ENCODE measurements around the gene LRRN2. TPM values are rescaled to one million over a fixed set of nuclear protein-coding genes. Genes with fewer than 3 reads are reported as not detected.
A peak's percentile ranks its signal among the peaks of the same experiment; 100 is the strongest.

The LRRN2 gene
- total and polyA plus RNA-seq, 9 of the 15 experiments (the other 6 are each of a cell fraction or from before 2014, with no cell fraction given): 0.05 TPM; not detected in 8

DNA sequence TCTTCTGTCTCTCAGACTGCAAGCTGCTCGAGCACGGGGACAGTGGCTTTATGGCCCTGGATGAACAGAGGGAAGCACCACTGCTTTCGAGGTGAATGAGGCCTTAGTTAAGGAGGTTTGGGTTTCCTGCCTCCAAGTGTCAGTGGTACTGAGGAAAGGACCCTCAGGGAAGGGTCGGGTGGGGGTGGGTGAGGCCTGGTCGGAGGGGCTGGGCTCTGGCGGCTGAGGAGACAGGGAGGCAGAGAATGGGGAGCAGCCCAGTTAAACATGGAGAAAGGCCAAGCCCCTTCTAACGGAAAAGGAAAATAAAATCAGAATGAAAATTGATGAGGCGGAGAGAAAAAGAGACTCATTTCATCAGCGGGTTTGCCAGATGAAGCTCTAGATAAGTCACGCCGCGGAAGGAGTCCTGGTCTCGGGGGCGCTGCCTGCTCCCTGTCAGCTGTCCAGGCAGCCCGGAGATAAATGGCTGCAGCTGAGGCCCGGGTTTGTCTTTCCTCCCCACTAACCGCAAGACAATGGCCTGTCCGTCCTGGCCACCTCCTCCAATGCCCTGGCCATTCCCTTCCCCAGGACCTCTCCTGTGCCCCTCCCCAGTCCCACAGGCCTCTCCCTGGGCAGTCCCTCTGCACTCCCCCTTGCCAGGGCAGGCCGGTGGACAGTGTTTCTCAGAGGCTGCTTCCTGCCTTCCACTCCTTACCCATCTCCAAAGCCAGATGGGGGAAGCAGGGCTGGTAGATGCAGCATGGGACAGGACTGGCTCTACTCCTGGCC, 55.2 kb downstream of the LRRN2 start (continued):
- TF ChIP-seq, protein P1, sequence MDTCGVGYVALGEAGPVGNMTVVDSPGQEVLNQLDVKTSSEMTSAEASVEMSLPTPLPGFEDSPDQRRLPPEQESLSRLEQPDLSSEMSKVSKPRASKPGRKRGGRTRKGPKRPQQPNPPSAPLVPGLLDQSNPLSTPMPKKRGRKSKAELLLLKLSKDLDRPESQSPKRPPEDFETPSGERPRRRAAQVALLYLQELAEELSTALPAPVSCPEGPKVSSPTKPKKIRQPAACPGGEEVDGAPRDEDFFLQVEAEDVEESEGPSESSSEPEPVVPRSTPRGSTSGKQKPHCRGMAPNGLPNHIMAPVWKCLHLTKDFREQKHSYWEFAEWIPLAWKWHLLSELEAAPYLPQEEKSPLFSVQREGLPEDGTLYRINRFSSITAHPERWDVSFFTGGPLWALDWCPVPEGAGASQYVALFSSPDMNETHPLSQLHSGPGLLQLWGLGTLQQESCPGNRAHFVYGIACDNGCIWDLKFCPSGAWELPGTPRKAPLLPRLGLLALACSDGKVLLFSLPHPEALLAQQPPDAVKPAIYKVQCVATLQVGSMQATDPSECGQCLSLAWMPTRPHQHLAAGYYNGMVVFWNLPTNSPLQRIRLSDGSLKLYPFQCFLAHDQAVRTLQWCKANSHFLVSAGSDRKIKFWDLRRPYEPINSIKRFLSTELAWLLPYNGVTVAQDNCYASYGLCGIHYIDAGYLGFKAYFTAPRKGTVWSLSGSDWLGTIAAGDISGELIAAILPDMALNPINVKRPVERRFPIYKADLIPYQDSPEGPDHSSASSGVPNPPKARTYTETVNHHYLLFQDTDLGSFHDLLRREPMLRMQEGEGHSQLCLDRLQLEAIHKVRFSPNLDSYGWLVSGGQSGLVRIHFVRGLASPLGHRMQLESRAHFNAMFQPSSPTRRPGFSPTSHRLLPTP (IDR thresholded peaks at IDR 0.05; ENCODE audit: borderline replicate concordance, extremely low read depth, insufficient read length): no peak
- TF ChIP-seq NFE2L1 (tag; IDR thresholded peaks at IDR 0.05; ENCODE audit: borderline replicate concordance, low read depth) (no peak), RBM17 (IDR thresholded peaks at IDR 0.05; ENCODE audit: borderline replicate concordance, low read depth, low read length) (no peak), SRSF7 (optimal IDR thresholded peaks at IDR 0.05; ENCODE audit: low read depth, low read length) (no peak), NFE2 (IDR thresholded peaks at IDR 0.05; ENCODE audit: low read depth) (no peak), MEF2D (tag; conservative IDR thresholded peaks at IDR 0.05; ENCODE audit: low read depth) (no peak), POLR2A (conservative IDR thresholded peaks at IDR 0.05) (no peak), HNRNPK (IDR thresholded peaks at IDR 0.05; ENCODE audit: low read depth, low read length, poor library complexity, severe bottlenecking) (no peak), CC2D1A (IDR thresholded peaks at IDR 0.05) (no peak), ZNF197 (CRISPR knock-in tag; IDR thresholded peaks at IDR 0.05; ENCODE audit: low read depth) (no peak), TEAD1 (CRISPR knock-in tag; IDR thresholded peaks at IDR 0.05) (peak in 1 of 2 experiments; percentile 75; a peak in 1 of 4 replicates), ILK (tag; IDR thresholded peaks at IDR 0.05; ENCODE audit: borderline replicate concordance, low read depth) (no peak), NBN (IDR thresholded peaks at IDR 0.05; ENCODE audit: low read depth) (no peak; the same call in 1 of the 2 replicates)
- TF ChIP-seq, protein P2, sequence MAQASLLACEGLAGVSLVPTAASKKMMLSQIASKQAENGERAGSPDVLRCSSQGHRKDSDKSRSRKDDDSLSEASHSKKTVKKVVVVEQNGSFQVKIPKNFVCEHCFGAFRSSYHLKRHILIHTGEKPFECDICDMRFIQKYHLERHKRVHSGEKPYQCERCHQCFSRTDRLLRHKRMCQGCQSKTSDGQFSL (CRISPR knock-in tag; IDR thresholded peaks at IDR 0.05): no peak
- TF ChIP-seq, protein P2 (tag; IDR thresholded peaks at IDR 0.05): no peak
- TF ChIP-seq, protein P3, sequence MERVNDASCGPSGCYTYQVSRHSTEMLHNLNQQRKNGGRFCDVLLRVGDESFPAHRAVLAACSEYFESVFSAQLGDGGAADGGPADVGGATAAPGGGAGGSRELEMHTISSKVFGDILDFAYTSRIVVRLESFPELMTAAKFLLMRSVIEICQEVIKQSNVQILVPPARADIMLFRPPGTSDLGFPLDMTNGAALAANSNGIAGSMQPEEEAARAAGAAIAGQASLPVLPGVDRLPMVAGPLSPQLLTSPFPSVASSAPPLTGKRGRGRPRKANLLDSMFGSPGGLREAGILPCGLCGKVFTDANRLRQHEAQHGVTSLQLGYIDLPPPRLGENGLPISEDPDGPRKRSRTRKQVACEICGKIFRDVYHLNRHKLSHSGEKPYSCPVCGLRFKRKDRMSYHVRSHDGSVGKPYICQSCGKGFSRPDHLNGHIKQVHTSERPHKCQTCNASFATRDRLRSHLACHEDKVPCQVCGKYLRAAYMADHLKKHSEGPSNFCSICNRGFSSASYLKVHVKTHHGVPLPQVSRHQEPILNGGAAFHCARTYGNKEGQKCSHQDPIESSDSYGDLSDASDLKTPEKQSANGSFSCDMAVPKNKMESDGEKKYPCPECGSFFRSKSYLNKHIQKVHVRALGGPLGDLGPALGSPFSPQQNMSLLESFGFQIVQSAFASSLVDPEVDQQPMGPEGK (CRISPR knock-in tag; IDR thresholded peaks at IDR 0.05; ENCODE audit: borderline replicate concordance): 0 out of 2 replicates have a peak, but pooled peaks have one; percentile 74
- TF ChIP-seq, protein P4, sequence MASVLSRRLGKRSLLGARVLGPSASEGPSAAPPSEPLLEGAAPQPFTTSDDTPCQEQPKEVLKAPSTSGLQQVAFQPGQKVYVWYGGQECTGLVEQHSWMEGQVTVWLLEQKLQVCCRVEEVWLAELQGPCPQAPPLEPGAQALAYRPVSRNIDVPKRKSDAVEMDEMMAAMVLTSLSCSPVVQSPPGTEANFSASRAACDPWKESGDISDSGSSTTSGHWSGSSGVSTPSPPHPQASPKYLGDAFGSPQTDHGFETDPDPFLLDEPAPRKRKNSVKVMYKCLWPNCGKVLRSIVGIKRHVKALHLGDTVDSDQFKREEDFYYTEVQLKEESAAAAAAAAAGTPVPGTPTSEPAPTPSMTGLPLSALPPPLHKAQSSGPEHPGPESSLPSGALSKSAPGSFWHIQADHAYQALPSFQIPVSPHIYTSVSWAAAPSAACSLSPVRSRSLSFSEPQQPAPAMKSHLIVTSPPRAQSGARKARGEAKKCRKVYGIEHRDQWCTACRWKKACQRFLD (CRISPR knock-in tag; IDR thresholded peaks at IDR 0.05): 0 out of 2 replicates have a peak, but pooled peaks have one; percentile 31
- TF ChIP-seq, protein P5, sequence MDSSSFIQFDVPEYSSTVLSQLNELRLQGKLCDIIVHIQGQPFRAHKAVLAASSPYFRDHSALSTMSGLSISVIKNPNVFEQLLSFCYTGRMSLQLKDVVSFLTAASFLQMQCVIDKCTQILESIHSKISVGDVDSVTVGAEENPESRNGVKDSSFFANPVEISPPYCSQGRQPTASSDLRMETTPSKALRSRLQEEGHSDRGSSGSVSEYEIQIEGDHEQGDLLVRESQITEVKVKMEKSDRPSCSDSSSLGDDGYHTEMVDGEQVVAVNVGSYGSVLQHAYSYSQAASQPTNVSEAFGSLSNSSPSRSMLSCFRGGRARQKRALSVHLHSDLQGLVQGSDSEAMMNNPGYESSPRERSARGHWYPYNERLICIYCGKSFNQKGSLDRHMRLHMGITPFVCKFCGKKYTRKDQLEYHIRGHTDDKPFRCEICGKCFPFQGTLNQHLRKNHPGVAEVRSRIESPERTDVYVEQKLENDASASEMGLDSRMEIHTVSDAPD (CRISPR knock-in tag; IDR thresholded peaks at IDR 0.05): no peak

Data from K562 (cell line).